Activated T-helper 1 cell treated with anti-CD3 and anti-CD28 coated beads, Interleukin-2, amount 50 U/mL, for 16 hours (primary cell): ENCODE data around the gene SQSTM1.
"Not testable (repeated sequence)": the region's sequence is repeated elsewhere in the genome, so short reads cannot be mapped to it uniquely, and the experiment has no call there.

Experiments used
- DNase-seq, 2 donors: peaks; one replicate each; pipeline ENCODE4 v3.0.0-alpha.2; 2020; ENCODE audit warnings: low read depth in 1 of 2, low spot score in 1 of 2

The SQSTM1 gene

GRCh38 chr5:179841621-179842020, 20.9 kb downstream of the SQSTM1 start:
- no peak for DNase-seq

- no peak for DNase-seq
Observed at GRCh38 chr5:179852993-179853547, 32.4 kb downstream of the SQSTM1 start.

- no peak for DNase-seq
Observed at GRCh38 chr5:179854356-179854755, 33.7 kb downstream of the SQSTM1 start.

- DNase-seq, result peak; percentile 30 to 32
Observed at GRCh38 chr5:179858241-179858585, 37.5 kb downstream of the SQSTM1 start.

- DNase-seq, result peak; percentile 74 to 83
Observed at GRCh38 chr5:179858586-179859427, 38.1 kb downstream of the SQSTM1 start, which contains the start of gene MRNIP. Gene MRNIP (minus strand): TSS chr5:179858817. CDS start chr5:179858796, 21 bp downstream.

- DNase-seq, result no peak
Observed at GRCh38 chr5:179860301-179860700, 39.6 kb downstream of the SQSTM1 start.

- no peak for DNase-seq
Observed at GRCh38 chr5:179862296-179862695, 41.6 kb downstream of the SQSTM1 start.

- DNase-seq, result no peak
Observed at GRCh38 chr5:179862891-179863290, 42.2 kb downstream of the SQSTM1 start.

- DNase-seq, result no peak
Observed at GRCh38 chr5:179863449-179864085, 42.9 kb downstream of the SQSTM1 start.

GRCh38 chr5:179864686-179865085, 44.0 kb downstream of the SQSTM1 start:
- DNase-seq, result no peak

- no peak for DNase-seq
Observed at GRCh38 chr5:179865491-179866240, 45.0 kb downstream of the SQSTM1 start.

GRCh38 chr5:179866241-179867078, 45.8 kb downstream of the SQSTM1 start:
- no peak for DNase-seq

GRCh38 chr5:179867079-179867465, 46.4 kb downstream of the SQSTM1 start:
- no peak for DNase-seq

- no peak for DNase-seq
Observed at GRCh38 chr5:179867476-179867875, 46.8 kb downstream of the SQSTM1 start.

GRCh38 chr5:179868541-179868940, 47.8 kb downstream of the SQSTM1 start:
- DNase-seq, result no peak

GRCh38 chr5:179869101-179869500, 48.4 kb downstream of the SQSTM1 start:
- no peak for DNase-seq

- DNase-seq, result no peak
Observed at GRCh38 chr5:179869641-179870402, 49.1 kb downstream of the SQSTM1 start.

- DNase-seq, result no peak
Observed at GRCh38 chr5:179870403-179870903, 49.7 kb downstream of the SQSTM1 start.

GRCh38 chr5:179870952-179871351, 50.2 kb downstream of the SQSTM1 start:
- no peak for DNase-seq

GRCh38 chr5:179871533-179871932, 50.8 kb downstream of the SQSTM1 start:
- not testable (repeated sequence) for DNase-seq
